Neural cell (in vitro differentiated cells): Measurements from ENCODE around the gene DPP6. TPM values are rescaled to one million over a fixed set of nuclear protein-coding genes. Genes with fewer than 3 reads are reported as not detected.

Experiments
- H2AFZ ChIP-seq: fragments of 200-600, 300-800 bp; sonication (generic), shearing (Covaris generic); 2 replicates; pipeline ENCODE4 v1.6.0; 2014; ENCODE audit warnings: low read depth, mild to moderate bottlenecking, antibody characterized with exemption, low read length, moderate library complexity
- H3F3A ChIP-seq: fragments of 200-600 bp; shearing (Covaris generic); 2 replicates; pipeline ENCODE4 v1.6.1; 2016; ENCODE audit warnings: mild to moderate bottlenecking, moderate library complexity, mixed read lengths, antibody characterized with exemption, low read length; ENCODE audit not compliant: insufficient read depth, poor library complexity, severe bottlenecking
- H3K27ac ChIP-seq: fragments of 200-600, 300-800 bp; sonication (generic), shearing (Covaris generic); 2 replicates; pipeline ENCODE4 v1.5.1; 2014; ENCODE audit warnings: mild to moderate bottlenecking, low read length, moderate library complexity
- H3K27me3 ChIP-seq: fragments of 300-800, 200-600 bp; sonication (generic), shearing (Covaris generic); 2 replicates; pipeline ENCODE4 v1.6.0; 2014; ENCODE audit warnings: mild to moderate bottlenecking, low read depth, low read length, moderate library complexity; ENCODE audit not compliant: insufficient read depth
- H3K36me3 ChIP-seq: fragments of 300-800, 200-600 bp; sonication (generic), shearing (Covaris generic); 2 replicates; pipeline ENCODE4 v1.5.1; 2014; ENCODE audit warnings: mild to moderate bottlenecking, antibody characterized with exemption, low read length, moderate library complexity; ENCODE audit not compliant: insufficient read depth
- H3K4me2 ChIP-seq: fragments of 300-800, 200-600 bp; sonication (generic), shearing (Covaris generic); 2 replicates; pipeline ENCODE4 v1.6.0; 2014; ENCODE audit warnings: mild to moderate bottlenecking, low read length
- H3K4me3 ChIP-seq: fragments of 300-800, 200-600 bp; sonication (generic), shearing (Covaris generic); 2 replicates; pipeline ENCODE4 v1.5.1; 2014; ENCODE audit warnings: mild to moderate bottlenecking, low read length, moderate library complexity
- H3K79me2 ChIP-seq: fragments of 200-600 bp; shearing (Covaris generic); replicated peaks from 2 replicates; pipeline ENCODE4 v1.6.0; 2014; ENCODE audit warnings: mild to moderate bottlenecking, low read length, moderate library complexity; ENCODE audit not compliant: insufficient read depth
- H3K9ac ChIP-seq: fragments of 300-800, 200-600 bp; sonication (generic), shearing (Covaris generic); 2 replicates; pipeline ENCODE4 v1.6.1; 2016; ENCODE audit warnings: mild to moderate bottlenecking, low read length, mixed read lengths
- H3K9me2 ChIP-seq: fragments of 200-600 bp; shearing (Covaris generic); 2 replicates; pipeline ENCODE4 v1.6.1; 2016; ENCODE audit warnings: mild to moderate bottlenecking, low read length, mixed read lengths; ENCODE audit not compliant: insufficient read depth
- H3K9me3 ChIP-seq: fragments of 200-600, 300-800 bp; sonication (generic), shearing (Covaris generic); 2 replicates; pipeline ENCODE4 v1.6.1; 2016; ENCODE audit warnings: mild to moderate bottlenecking, mixed run types, low read length, moderate library complexity, mixed read lengths
- H4K20me1 ChIP-seq: fragments of 200-600 bp; shearing (Covaris generic); 2 replicates; pipeline ENCODE4 v1.6.1; 2016; ENCODE audit warnings: mild to moderate bottlenecking, mixed run types; ENCODE audit not compliant: insufficient read depth
- EP300 ChIP-seq: fragments of 450-650 bp; conservative IDR thresholded peaks from 2 replicates; pipeline ENCODE4 v1.6.1; 2014; ENCODE audit warnings: antibody characterized with exemption, mild to moderate bottlenecking, moderate library complexity; ENCODE audit not compliant: poor library complexity, severe bottlenecking
- EZH2 ChIP-seq: fragments of 200-600, 300-800 bp; shearing (Covaris generic), sonication (generic); IDR thresholded peaks from 2 replicates; pipeline ENCODE4 v1.6.1; 2014; ENCODE audit warnings: antibody characterized with exemption, low read length, borderline replicate concordance, mild to moderate bottlenecking; ENCODE audit not compliant: insufficient read depth, poor library complexity, severe bottlenecking
- MXI1 ChIP-seq: fragments of 450-650 bp; conservative IDR thresholded peaks from 2 replicates; pipeline ENCODE4 v1.6.1; 2014; ENCODE audit warnings: antibody characterized with exemption, mild to moderate bottlenecking; ENCODE audit not compliant: poor library complexity, severe bottlenecking
- POLR2AphosphoS5 ChIP-seq: IDR thresholded peaks from 2 replicates; pipeline ENCODE4 v1.6.1; 2012
- RAD21 ChIP-seq: fragments of 450-650 bp; conservative IDR thresholded peaks from 2 replicates; pipeline ENCODE4 v1.6.1; 2014; ENCODE audit warnings: antibody characterized with exemption, mild to moderate bottlenecking, moderate library complexity
- SMC3 ChIP-seq: fragments of 450-650 bp; conservative IDR thresholded peaks from 2 replicates; pipeline ENCODE4 v1.6.1; 2014; ENCODE audit warnings: antibody characterized with exemption, mild to moderate bottlenecking, moderate library complexity; ENCODE audit not compliant: poor library complexity
- TAF1 ChIP-seq: IDR thresholded peaks from 2 replicates; pipeline ENCODE4 v1.6.1; 2012; ENCODE audit warnings: low read depth
- polyA plus RNA-seq: library from polyadenylated mRNA; depleted of rRNA; stranded (reverse); fragments of >200 nt; gene quantifications from 2 replicates; pipeline ENCODE4 v1.2.3, GENCODE V29; 2014
- TF ChIP-seq, protein P1 (sequence below): fragments of 450-650 bp; IDR thresholded peaks from 2 replicates; pipeline ENCODE4 v1.5.1; 2014; ENCODE audit warnings: antibody characterized with exemption, mild to moderate bottlenecking, moderate library complexity; ENCODE audit not compliant: poor library complexity, severe bottlenecking
- TF ChIP-seq, protein P2 (sequence below): IDR thresholded peaks from 2 replicates; pipeline ENCODE4 v1.6.1; 2012; ENCODE audit warnings: borderline replicate concordance

DPP6 gene
- polyA plus RNA-seq, 1 donor from 2014 or later = 20.4 TPM

DNA sequence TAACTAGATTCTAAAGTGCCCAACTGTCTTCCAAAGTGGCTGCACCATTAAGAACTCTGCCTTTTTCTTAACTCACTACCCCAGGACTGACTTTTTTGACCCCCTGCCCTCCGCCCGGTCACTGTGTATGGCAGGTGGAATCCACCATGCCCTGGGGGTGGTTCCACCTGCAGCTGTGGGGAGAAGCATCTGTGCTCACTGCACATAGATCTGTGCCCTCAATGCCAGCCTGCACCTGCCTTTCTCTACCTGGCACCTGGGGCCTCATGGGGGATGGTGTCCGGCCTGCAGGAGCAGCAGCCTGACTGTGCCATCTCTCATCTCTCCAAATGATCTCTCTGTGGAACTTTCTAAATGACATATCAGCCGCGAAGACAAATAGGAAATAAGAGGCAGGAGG, 597.2 kb downstream of the DPP6 start:
- no peak for TF ChIP-seq EZH2
- no peak for TF ChIP-seq TAF1
- Histone ChIP-seq H3K27ac (no peak overlapping the region), H3K9me3 (peaks cover 12% of the 10 kb centered on the region), H3K27me3 (no peaks in the 10 kb centered on the region), H4K20me1 (no peaks in the 10 kb centered on the region), H3K9ac (no peak overlapping the region), H3F3A (no peaks in the 10 kb centered on the region), H2AFZ (no peak overlapping the region), H3K4me3 (no peak overlapping the region), H3K36me3 (no peaks in the 10 kb centered on the region), H3K4me2 (no peak overlapping the region), H3K9me2 (no peaks in the 10 kb centered on the region), H3K79me2 (no peaks in the 10 kb centered on the region)

DNA sequence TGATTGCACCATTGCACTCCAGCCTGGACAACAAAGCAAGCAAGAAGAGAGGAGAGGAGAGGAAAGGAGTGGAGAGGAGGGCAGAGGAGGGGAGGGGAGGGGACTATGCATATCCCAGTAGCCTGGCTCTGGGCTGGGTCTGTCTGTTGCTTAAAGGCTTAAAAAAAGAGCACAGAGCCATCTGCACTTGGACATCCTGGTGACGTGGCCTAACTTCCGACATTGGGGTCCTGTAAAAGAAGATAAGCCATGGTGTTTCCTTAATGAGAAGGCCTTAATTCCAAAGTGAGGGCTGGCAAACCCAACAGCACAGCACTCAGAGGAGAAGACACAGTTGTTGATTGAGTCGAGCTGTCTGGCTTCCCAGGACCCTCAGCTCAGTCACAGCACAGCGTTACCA, 598.1 kb downstream of the DPP6 start:
- H3K4me2 ChIP-seq = no peak overlapping the region
- no peaks in the 10 kb centered on the region for H3K27me3 ChIP-seq
- no peak overlapping the region for H3K4me3 ChIP-seq
- H3K27ac ChIP-seq = no peak overlapping the region
- TF ChIP-seq, protein P1, sequence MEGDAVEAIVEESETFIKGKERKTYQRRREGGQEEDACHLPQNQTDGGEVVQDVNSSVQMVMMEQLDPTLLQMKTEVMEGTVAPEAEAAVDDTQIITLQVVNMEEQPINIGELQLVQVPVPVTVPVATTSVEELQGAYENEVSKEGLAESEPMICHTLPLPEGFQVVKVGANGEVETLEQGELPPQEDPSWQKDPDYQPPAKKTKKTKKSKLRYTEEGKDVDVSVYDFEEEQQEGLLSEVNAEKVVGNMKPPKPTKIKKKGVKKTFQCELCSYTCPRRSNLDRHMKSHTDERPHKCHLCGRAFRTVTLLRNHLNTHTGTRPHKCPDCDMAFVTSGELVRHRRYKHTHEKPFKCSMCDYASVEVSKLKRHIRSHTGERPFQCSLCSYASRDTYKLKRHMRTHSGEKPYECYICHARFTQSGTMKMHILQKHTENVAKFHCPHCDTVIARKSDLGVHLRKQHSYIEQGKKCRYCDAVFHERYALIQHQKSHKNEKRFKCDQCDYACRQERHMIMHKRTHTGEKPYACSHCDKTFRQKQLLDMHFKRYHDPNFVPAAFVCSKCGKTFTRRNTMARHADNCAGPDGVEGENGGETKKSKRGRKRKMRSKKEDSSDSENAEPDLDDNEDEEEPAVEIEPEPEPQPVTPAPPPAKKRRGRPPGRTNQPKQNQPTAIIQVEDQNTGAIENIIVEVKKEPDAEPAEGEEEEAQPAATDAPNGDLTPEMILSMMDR = no peak
- no peaks in the 10 kb centered on the region for H3K36me3 ChIP-seq
- H3F3A ChIP-seq = no peaks in the 10 kb centered on the region
- no peak overlapping the region for H2AFZ ChIP-seq
- peaks cover 12% of the 10 kb centered on the region for H3K9me3 ChIP-seq
- no peak overlapping the region for H3K9ac ChIP-seq
- H3K79me2 ChIP-seq = no peaks in the 10 kb centered on the region
- no peaks in the 10 kb centered on the region for H3K9me2 ChIP-seq
- H4K20me1 ChIP-seq = no peaks in the 10 kb centered on the region

DNA sequence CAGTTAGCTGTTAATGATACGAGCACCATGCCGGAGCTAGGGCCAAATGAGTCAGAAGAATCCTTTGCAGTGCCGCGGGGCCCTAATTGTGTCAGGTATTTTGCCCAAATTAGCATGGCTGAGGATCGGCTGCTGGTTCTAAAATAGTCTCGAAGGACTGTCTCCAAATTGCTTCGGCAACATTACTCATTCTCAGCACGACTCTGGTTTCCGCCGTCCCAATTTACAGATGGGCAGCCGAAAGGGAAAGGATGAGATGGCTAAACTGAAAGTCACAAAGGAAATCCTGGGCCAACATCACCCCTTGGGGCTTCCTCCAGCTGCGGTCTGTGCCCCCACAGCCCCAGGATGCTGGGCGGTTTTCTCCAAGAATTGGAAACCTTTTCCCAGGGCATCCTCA, 599.3 kb downstream of the DPP6 start:
- Histone ChIP-seq H3K9me3 (peaks cover 12% of the 10 kb centered on the region), H3K36me3 (no peaks in the 10 kb centered on the region), H3K4me2 (no peak overlapping the region), H3K27me3 (no peaks in the 10 kb centered on the region), H3K27ac (no peak overlapping the region), H3K9me2 (no peaks in the 10 kb centered on the region), H3K9ac (no peak overlapping the region), H3K79me2 (no peaks in the 10 kb centered on the region), H3K4me3 (no peak overlapping the region), H2AFZ (no peak overlapping the region), H4K20me1 (no peaks in the 10 kb centered on the region), H3F3A (no peaks in the 10 kb centered on the region)
- TF ChIP-seq EZH2 (no peak), POLR2AphosphoS5 (no peak), TAF1 (no peak), MXI1 (no peak), EP300 (no peak), RAD21 (no peak), SMC3 (no peak)
- TF ChIP-seq, protein P1 = no peak
- TF ChIP-seq, protein P2, sequence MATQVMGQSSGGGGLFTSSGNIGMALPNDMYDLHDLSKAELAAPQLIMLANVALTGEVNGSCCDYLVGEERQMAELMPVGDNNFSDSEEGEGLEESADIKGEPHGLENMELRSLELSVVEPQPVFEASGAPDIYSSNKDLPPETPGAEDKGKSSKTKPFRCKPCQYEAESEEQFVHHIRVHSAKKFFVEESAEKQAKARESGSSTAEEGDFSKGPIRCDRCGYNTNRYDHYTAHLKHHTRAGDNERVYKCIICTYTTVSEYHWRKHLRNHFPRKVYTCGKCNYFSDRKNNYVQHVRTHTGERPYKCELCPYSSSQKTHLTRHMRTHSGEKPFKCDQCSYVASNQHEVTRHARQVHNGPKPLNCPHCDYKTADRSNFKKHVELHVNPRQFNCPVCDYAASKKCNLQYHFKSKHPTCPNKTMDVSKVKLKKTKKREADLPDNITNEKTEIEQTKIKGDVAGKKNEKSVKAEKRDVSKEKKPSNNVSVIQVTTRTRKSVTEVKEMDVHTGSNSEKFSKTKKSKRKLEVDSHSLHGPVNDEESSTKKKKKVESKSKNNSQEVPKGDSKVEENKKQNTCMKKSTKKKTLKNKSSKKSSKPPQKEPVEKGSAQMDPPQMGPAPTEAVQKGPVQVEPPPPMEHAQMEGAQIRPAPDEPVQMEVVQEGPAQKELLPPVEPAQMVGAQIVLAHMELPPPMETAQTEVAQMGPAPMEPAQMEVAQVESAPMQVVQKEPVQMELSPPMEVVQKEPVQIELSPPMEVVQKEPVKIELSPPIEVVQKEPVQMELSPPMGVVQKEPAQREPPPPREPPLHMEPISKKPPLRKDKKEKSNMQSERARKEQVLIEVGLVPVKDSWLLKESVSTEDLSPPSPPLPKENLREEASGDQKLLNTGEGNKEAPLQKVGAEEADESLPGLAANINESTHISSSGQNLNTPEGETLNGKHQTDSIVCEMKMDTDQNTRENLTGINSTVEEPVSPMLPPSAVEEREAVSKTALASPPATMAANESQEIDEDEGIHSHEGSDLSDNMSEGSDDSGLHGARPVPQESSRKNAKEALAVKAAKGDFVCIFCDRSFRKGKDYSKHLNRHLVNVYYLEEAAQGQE = no peak
